Stomach (tissue), 4 donors: Measurements from ENCODE around the gene B3GNT5.

ENCODE experiments used
- POLR2AphosphoS5 ChIP-seq, 3 donors: sonication (generic); formaldehyde crosslinking; IDR thresholded peaks; one replicate each; pipeline ENCODE4 v1.6.1; 2016; ENCODE audit warnings: antibody characterized with exemption in 3 of 3
- TF ChIP-seq, protein P1 (sequence below), 7 experiments: fragments of 450-650 bp in 4 of 7; fragments of 200-600 bp in 3 of 7; sonication (generic) in 3 of 7; IDR thresholded peaks; one replicate each; pipeline ENCODE4 v1.5.1; 2016 to 2019; ENCODE audit warnings: antibody characterized with exemption in 7 of 7, control low read depth in 2 of 7, mild to moderate bottlenecking in 1 of 7

DNA sequence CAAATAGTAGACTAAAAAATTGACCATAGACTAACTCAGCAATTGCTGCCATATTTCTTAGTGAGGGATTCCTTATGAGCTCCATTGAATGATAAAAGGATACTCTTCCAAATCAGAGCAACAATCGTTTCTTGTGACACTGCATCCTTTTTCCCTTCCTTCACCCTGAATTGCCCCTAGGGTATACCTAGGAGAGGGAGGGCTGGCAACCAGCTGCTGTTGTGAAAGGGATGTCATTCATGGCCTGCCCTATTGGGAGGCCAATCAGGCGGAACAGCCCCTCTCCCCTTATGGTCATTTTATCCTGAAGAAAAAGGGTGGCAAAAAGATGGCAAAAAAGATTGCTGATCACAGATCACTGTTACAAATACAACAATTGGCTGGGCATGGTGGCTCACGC lies 26.3 kb downstream of the B3GNT5 start:
- TF ChIP-seq, protein P1, sequence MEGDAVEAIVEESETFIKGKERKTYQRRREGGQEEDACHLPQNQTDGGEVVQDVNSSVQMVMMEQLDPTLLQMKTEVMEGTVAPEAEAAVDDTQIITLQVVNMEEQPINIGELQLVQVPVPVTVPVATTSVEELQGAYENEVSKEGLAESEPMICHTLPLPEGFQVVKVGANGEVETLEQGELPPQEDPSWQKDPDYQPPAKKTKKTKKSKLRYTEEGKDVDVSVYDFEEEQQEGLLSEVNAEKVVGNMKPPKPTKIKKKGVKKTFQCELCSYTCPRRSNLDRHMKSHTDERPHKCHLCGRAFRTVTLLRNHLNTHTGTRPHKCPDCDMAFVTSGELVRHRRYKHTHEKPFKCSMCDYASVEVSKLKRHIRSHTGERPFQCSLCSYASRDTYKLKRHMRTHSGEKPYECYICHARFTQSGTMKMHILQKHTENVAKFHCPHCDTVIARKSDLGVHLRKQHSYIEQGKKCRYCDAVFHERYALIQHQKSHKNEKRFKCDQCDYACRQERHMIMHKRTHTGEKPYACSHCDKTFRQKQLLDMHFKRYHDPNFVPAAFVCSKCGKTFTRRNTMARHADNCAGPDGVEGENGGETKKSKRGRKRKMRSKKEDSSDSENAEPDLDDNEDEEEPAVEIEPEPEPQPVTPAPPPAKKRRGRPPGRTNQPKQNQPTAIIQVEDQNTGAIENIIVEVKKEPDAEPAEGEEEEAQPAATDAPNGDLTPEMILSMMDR (IDR thresholded peaks at IDR 0.05): no peak
- TF ChIP-seq POLR2AphosphoS5 (IDR thresholded peaks at IDR 0.05): no peak
